Measurements from ENCODE around the gene TCEAL3.
"Not testable (repeated sequence)": the region's sequence is repeated elsewhere in the genome, so short reads cannot be mapped to it uniquely, and the experiment has no call there.

The TCEAL3 gene

GRCh38 chrX:103656617-103657016, 48.9 kb downstream of the TCEAL3 start:
- no peaks in the 10 kb centered on the region for H3K36me3 ChIP-seq (ENCODE audit: control insufficient read depth, insufficient read depth, low read length)
- H3K27ac ChIP-seq (ENCODE audit: low read depth, low read length) = no peak overlapping the region
- no peak overlapping the region for H3K9ac ChIP-seq (ENCODE audit: low read length)
- H3K4me3 ChIP-seq (ENCODE audit: low read length) = no peak overlapping the region
- H3K4me1 ChIP-seq (ENCODE audit: control insufficient read depth, insufficient read depth, low read length) = no peaks in the 10 kb centered on the region
- H3K27me3 ChIP-seq (ENCODE audit: control insufficient read depth, insufficient read depth, low read length) = no peaks in the 10 kb centered on the region

GRCh38 chrX:103657066-103657465, 49.3 kb downstream of the TCEAL3 start:
- H3K4me1 ChIP-seq (ENCODE audit: control insufficient read depth, insufficient read depth, low read length); H3K9ac ChIP-seq (ENCODE audit: low read length); H3K27ac ChIP-seq (ENCODE audit: low read depth, low read length); H3K36me3 ChIP-seq (ENCODE audit: control insufficient read depth, insufficient read depth, low read length); H3K27me3 ChIP-seq (ENCODE audit: control insufficient read depth, insufficient read depth, low read length); H3K4me3 ChIP-seq (ENCODE audit: low read length): not testable (repeated sequence)

GRCh38 chrX:103658681-103659433, 51.1 kb downstream of the TCEAL3 start:
- Histone ChIP-seq H3K4me3 (ENCODE audit: low read length) (no peak overlapping the region), H3K27me3 (ENCODE audit: control insufficient read depth, insufficient read depth, low read length) (no peaks in the 10 kb centered on the region), H3K4me1 (ENCODE audit: control insufficient read depth, insufficient read depth, low read length) (no peaks in the 10 kb centered on the region), H3K27ac (ENCODE audit: low read depth, low read length) (no peak overlapping the region), H3K9ac (ENCODE audit: low read length) (no peak overlapping the region), H3K36me3 (ENCODE audit: control insufficient read depth, insufficient read depth, low read length) (no peaks in the 10 kb centered on the region)

- H3K27me3 ChIP-seq (ENCODE audit: control insufficient read depth, insufficient read depth, low read length); H3K4me3 ChIP-seq (ENCODE audit: low read length); H3K27ac ChIP-seq (ENCODE audit: low read depth, low read length); H3K9ac ChIP-seq (ENCODE audit: low read length); H3K4me1 ChIP-seq (ENCODE audit: control insufficient read depth, insufficient read depth, low read length); H3K36me3 ChIP-seq (ENCODE audit: control insufficient read depth, insufficient read depth, low read length): not testable (repeated sequence)
Measured at GRCh38 chrX:103659460-103659859, 51.7 kb downstream of the TCEAL3 start.
